H9 (cell line): ENCODE data around the gene KCNK5. TPM values are rescaled to one million over a fixed set of nuclear protein-coding genes. Genes with fewer than 3 reads are reported as not detected.

ENCODE experiments used
- DNase-seq: peaks from one replicate; pipeline ENCODE4 v3.0.0-alpha.2; 2017
- H2AFZ ChIP-seq: one replicate; pipeline ENCODE4 v1.6.1; 2013; ENCODE audit warnings: mild to moderate bottlenecking, low read length, control low read depth, moderate library complexity
- H2AK5ac ChIP-seq: 2 replicates; pipeline ENCODE4 v1.6.1; 2013; ENCODE audit warnings: low read length, control low read depth, mixed read lengths; ENCODE audit not compliant: insufficient read length
- H2BK120ac ChIP-seq: one replicate; pipeline ENCODE4 v1.6.1; 2013; ENCODE audit warnings: low read depth, mild to moderate bottlenecking, low read length, control low read depth, inconsistent platforms; ENCODE audit not compliant: poor library complexity, severe bottlenecking
- H2BK12ac ChIP-seq: 2 replicates; pipeline ENCODE4 v1.6.1; 2013; ENCODE audit warnings: low read length, control low read depth, mixed read lengths, low read depth; ENCODE audit not compliant: insufficient read length
- H2BK15ac ChIP-seq: 2 replicates; pipeline ENCODE4 v1.6.1; 2013; ENCODE audit warnings: low read depth, low read length, control low read depth
- H2BK20ac ChIP-seq: one replicate; pipeline ENCODE4 v1.6.1; 2013; ENCODE audit warnings: low read depth, mild to moderate bottlenecking, low read length, control low read depth, inconsistent platforms; ENCODE audit not compliant: poor library complexity, severe bottlenecking
- H2BK5ac ChIP-seq: 2 replicates; pipeline ENCODE4 v1.6.1; 2013; ENCODE audit warnings: low read length, control low read depth, mixed read lengths; ENCODE audit not compliant: insufficient read length
- H3K14ac ChIP-seq: 2 replicates; pipeline ENCODE4 v1.6.1; 2013; ENCODE audit warnings: low read length, control low read depth; ENCODE audit not compliant: insufficient read depth
- H3K18ac ChIP-seq: 2 replicates; pipeline ENCODE4 v1.6.1; 2013; ENCODE audit warnings: low read depth, mild to moderate bottlenecking, mixed read lengths, low read length, control low read depth; ENCODE audit not compliant: insufficient read length
- H3K23ac ChIP-seq: 2 replicates; pipeline ENCODE4 v1.6.1; 2013; ENCODE audit warnings: low read length, control low read depth, mixed read lengths, low read depth; ENCODE audit not compliant: insufficient read length
- H3K23me2 ChIP-seq: 2 replicates; pipeline ENCODE4 v1.6.1; 2013; ENCODE audit warnings: low read depth, mild to moderate bottlenecking, mixed read lengths, low read length, control low read depth; ENCODE audit not compliant: insufficient read length, poor library complexity, severe bottlenecking
- H3K27ac ChIP-seq: 2 replicates; pipeline ENCODE4 v1.5.1; 2013; ENCODE audit warnings: low read length, control low read depth, mixed read lengths, low read depth; ENCODE audit not compliant: insufficient read length
- H3K27me3 ChIP-seq: 2 replicates; pipeline ENCODE4 v1.6.1; 2013; ENCODE audit warnings: low read length, control low read depth, inconsistent platforms; ENCODE audit not compliant: insufficient read depth
- H3K4ac ChIP-seq: 2 replicates; pipeline ENCODE4 v1.6.1; 2013; ENCODE audit warnings: low read depth, mild to moderate bottlenecking, control low read depth, inconsistent platforms, low read length, moderate library complexity
- H3K4me1 ChIP-seq: 2 replicates; pipeline ENCODE4 v1.6.1; 2013; ENCODE audit warnings: low read length, control low read depth, inconsistent platforms; ENCODE audit not compliant: insufficient read depth
- H3K4me2 ChIP-seq: 2 replicates; pipeline ENCODE4 v1.6.1; 2013; ENCODE audit warnings: low read length, control low read depth, mixed read lengths; ENCODE audit not compliant: insufficient read length, insufficient read depth
- H3K56ac ChIP-seq: 2 replicates; pipeline ENCODE4 v1.6.1; 2013; ENCODE audit warnings: low read depth, mild to moderate bottlenecking, mixed read lengths, low read length, control low read depth; ENCODE audit not compliant: insufficient read length
- H3K79me1 ChIP-seq: 2 replicates; pipeline ENCODE4 v1.6.1; 2013; ENCODE audit warnings: low read depth, mild to moderate bottlenecking, moderate library complexity, low read length, control low read depth, inconsistent platforms; ENCODE audit not compliant: insufficient read depth, poor library complexity, severe bottlenecking
- H3K79me2 ChIP-seq: 2 replicates; pipeline ENCODE4 v1.6.1; 2013; ENCODE audit warnings: low read length, control low read depth, inconsistent platforms; ENCODE audit not compliant: insufficient read depth
- H3K9ac ChIP-seq: 2 replicates; pipeline ENCODE4 v1.6.1; 2013; ENCODE audit warnings: low read length, control low read depth, mixed read lengths; ENCODE audit not compliant: insufficient read length; ENCODE audit errors: extremely low read depth
- H3K9me3 ChIP-seq: one replicate; pipeline ENCODE4 v1.6.1; 2013; ENCODE audit warnings: low read depth, low read length, inconsistent platforms; ENCODE audit not compliant: control insufficient read depth
- H3T11ph ChIP-seq: one replicate; pipeline ENCODE4 v1.6.1; 2013; ENCODE audit warnings: mild to moderate bottlenecking, low read length, control low read depth, inconsistent platforms
- H4K20me1 ChIP-seq: one replicate; pipeline ENCODE4 v1.6.1; 2013; ENCODE audit not compliant: control insufficient read depth, insufficient read length, insufficient read depth
- H4K5ac ChIP-seq: 2 replicates; pipeline ENCODE4 v1.6.1; 2013; ENCODE audit warnings: low read depth, mild to moderate bottlenecking, mixed read lengths, low read length, control low read depth; ENCODE audit not compliant: insufficient read length
- H4K8ac ChIP-seq: replicated peaks from 2 replicates; pipeline ENCODE4 v1.6.1; 2013; ENCODE audit warnings: low read length, control low read depth, mixed read lengths, low read depth; ENCODE audit not compliant: insufficient read length
- H4K91ac ChIP-seq: 2 replicates; pipeline ENCODE4 v1.6.1; 2013; ENCODE audit warnings: low read depth, mild to moderate bottlenecking, moderate library complexity, mixed read lengths, low read length, control low read depth; ENCODE audit not compliant: insufficient read length
- H3K27ac Mint-ChIP-seq, 3 experiments: 2 replicates in 2 of 3; 3 replicates in 1 of 3; pipeline ENCODE4 v1.8.0; 2020 to 2021; ENCODE audit warnings: mixed read lengths in 3 of 3, mild to moderate bottlenecking in 1 of 3, moderate library complexity in 1 of 3
- H3K27me3 Mint-ChIP-seq: 2 replicates; pipeline ENCODE4 v1.8.0; 2021; ENCODE audit warnings: low read depth, mild to moderate bottlenecking, moderate library complexity, mixed read lengths
- H3K36me3 Mint-ChIP-seq, 3 experiments: 2 replicates in 2 of 3; 3 replicates in 1 of 3; pipeline ENCODE4 v1.8.0; 2020 to 2021; ENCODE audit warnings: low read depth in 3 of 3, mixed read lengths in 3 of 3; ENCODE audit not compliant: insufficient read depth in 1 of 3
- H3K4me1 Mint-ChIP-seq, 2 experiments: 2 replicates each; pipeline ENCODE4 v1.8.0; 2020; ENCODE audit warnings: mixed read lengths in 2 of 2
- H3K4me3 Mint-ChIP-seq, 2 experiments: 2 replicates in 1 of 2; 3 replicates in 1 of 2; pipeline ENCODE4 v1.8.0; 2020 to 2021; ENCODE audit warnings: mild to moderate bottlenecking in 2 of 2, mixed read lengths in 2 of 2, moderate library complexity in 1 of 2
- H3K9me3 Mint-ChIP-seq, 2 experiments: 2 replicates in 1 of 2; 3 replicates in 1 of 2; pipeline ENCODE4 v1.8.0; 2020; ENCODE audit warnings: mild to moderate bottlenecking in 2 of 2, mixed read lengths in 2 of 2, moderate library complexity in 1 of 2
- WGBS: extraction: QIAGEN DNeasy Blood & Tissue Kit; methylation state at CpG from one replicate; pipeline ENCODE4 v1.1.7; 2013; ENCODE audit warnings: missing lambda C conversion rate, low lambda C conversion rate, mixed read lengths; ENCODE audit not compliant: insufficient read length; ENCODE audit errors: extremely low coverage; 5-methylcytosine and 5-hydroxymethylcytosine counted together
- total RNA-seq: library from RNA; stranded (reverse); gene quantifications from 2 replicates; pipeline ENCODE4 v1.2.1, GENCODE V29; 2021
- TF ChIP-seq, protein P1 (sequence below): fragments of 200-600 bp; sonication (generic); conservative IDR thresholded peaks from 3 replicates; pipeline ENCODE4 v1.8.0; 2021; ENCODE audit warnings: antibody characterized with exemption, mild to moderate bottlenecking

KCNK5 gene
- total RNA-seq, 1 experiment from 2014 or later = 30.0 TPM

DNA sequence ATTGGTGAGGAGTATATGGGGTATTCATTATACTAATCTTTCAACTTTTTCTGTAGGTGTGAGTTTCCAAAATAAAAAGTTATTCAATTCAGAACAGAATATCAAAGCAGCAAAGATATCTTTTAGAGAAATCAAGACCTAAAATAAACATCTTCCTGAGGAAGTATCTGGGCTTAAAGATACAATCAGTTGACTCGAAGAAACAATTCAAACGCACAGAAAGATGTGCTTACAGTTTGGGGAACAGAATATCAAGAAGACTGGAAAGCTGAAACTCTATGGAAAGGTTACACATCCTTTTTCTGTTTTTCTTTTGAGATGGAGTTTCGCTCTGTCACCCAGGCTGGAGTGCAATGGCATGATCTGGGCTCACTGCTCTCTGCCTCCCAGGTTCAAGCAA is 78.1 kb downstream of the KCNK5 start:
- H3K4me2 ChIP-seq = no peak overlapping the region
- no peak overlapping the region for H4K8ac ChIP-seq
- no peak overlapping the region for H3K56ac ChIP-seq
- no peak overlapping the region for H3K4me3 Mint-ChIP-seq
- H3K4ac ChIP-seq = no peak overlapping the region
- H3K27ac Mint-ChIP-seq = no peak overlapping the region
- no peaks in the 10 kb centered on the region for H3K4me1 ChIP-seq
- no peak overlapping the region for H3K14ac ChIP-seq
- H3K27me3 Mint-ChIP-seq = peaks cover 7% of the 10 kb centered on the region
- no CpG with 5 or more reads among the region's 3 CpGs for WGBS
- H3K79me1 ChIP-seq = no peaks in the 10 kb centered on the region
- H4K91ac ChIP-seq = no peak overlapping the region
- no peaks in the 10 kb centered on the region for H3K23me2 ChIP-seq
- no peaks in the 10 kb centered on the region for H3K36me3 Mint-ChIP-seq
- H2AFZ ChIP-seq = no peak overlapping the region
- H3K23ac ChIP-seq = no peak overlapping the region
- H3K79me2 ChIP-seq = no peaks in the 10 kb centered on the region
- H3K27me3 ChIP-seq = no peaks in the 10 kb centered on the region
- H2BK120ac ChIP-seq = no peak overlapping the region
- no peaks in the 10 kb centered on the region for H3K9me3 Mint-ChIP-seq
- DNase-seq = no peak
- no peaks in the 10 kb centered on the region for H4K20me1 ChIP-seq
- H3K27ac ChIP-seq = no peak overlapping the region
- no peak overlapping the region for H3K18ac ChIP-seq
- no peak overlapping the region for H2BK12ac ChIP-seq
- H3K9ac ChIP-seq = no peak overlapping the region
- TF ChIP-seq, protein P1, sequence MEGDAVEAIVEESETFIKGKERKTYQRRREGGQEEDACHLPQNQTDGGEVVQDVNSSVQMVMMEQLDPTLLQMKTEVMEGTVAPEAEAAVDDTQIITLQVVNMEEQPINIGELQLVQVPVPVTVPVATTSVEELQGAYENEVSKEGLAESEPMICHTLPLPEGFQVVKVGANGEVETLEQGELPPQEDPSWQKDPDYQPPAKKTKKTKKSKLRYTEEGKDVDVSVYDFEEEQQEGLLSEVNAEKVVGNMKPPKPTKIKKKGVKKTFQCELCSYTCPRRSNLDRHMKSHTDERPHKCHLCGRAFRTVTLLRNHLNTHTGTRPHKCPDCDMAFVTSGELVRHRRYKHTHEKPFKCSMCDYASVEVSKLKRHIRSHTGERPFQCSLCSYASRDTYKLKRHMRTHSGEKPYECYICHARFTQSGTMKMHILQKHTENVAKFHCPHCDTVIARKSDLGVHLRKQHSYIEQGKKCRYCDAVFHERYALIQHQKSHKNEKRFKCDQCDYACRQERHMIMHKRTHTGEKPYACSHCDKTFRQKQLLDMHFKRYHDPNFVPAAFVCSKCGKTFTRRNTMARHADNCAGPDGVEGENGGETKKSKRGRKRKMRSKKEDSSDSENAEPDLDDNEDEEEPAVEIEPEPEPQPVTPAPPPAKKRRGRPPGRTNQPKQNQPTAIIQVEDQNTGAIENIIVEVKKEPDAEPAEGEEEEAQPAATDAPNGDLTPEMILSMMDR = no peak
- H2BK20ac ChIP-seq = no peak overlapping the region
- H2AK5ac ChIP-seq = no peak overlapping the region
- H4K5ac ChIP-seq = no peak overlapping the region
- H3T11ph ChIP-seq = no peak overlapping the region
- no peaks in the 10 kb centered on the region for H3K9me3 ChIP-seq
- H3K4me1 Mint-ChIP-seq = peaks cover 0 to 4% of the 10 kb centered on the region in 2 experiments; a peak in 1 of 4 replicates
- H2BK5ac ChIP-seq = no peak overlapping the region
- H2BK15ac ChIP-seq = no peak overlapping the region
